Epidermal melanocyte (primary cell): ENCODE measurements around the gene LMBR1L.
"Not testable (repeated sequence)": the region's sequence is repeated elsewhere in the genome, so short reads cannot be mapped to it uniquely, and the experiment has no call there.

Experiments
- DNase-seq: peaks from one replicate; pipeline ENCODE4 v3.0.0; 2011; ENCODE audit warnings: low spot score; ENCODE audit not compliant: insufficient read length

The LMBR1L gene, protein sequence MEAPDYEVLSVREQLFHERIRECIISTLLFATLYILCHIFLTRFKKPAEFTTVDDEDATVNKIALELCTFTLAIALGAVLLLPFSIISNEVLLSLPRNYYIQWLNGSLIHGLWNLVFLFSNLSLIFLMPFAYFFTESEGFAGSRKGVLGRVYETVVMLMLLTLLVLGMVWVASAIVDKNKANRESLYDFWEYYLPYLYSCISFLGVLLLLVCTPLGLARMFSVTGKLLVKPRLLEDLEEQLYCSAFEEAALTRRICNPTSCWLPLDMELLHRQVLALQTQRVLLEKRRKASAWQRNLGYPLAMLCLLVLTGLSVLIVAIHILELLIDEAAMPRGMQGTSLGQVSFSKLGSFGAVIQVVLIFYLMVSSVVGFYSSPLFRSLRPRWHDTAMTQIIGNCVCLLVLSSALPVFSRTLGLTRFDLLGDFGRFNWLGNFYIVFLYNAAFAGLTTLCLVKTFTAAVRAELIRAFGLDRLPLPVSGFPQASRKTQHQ

DNA sequence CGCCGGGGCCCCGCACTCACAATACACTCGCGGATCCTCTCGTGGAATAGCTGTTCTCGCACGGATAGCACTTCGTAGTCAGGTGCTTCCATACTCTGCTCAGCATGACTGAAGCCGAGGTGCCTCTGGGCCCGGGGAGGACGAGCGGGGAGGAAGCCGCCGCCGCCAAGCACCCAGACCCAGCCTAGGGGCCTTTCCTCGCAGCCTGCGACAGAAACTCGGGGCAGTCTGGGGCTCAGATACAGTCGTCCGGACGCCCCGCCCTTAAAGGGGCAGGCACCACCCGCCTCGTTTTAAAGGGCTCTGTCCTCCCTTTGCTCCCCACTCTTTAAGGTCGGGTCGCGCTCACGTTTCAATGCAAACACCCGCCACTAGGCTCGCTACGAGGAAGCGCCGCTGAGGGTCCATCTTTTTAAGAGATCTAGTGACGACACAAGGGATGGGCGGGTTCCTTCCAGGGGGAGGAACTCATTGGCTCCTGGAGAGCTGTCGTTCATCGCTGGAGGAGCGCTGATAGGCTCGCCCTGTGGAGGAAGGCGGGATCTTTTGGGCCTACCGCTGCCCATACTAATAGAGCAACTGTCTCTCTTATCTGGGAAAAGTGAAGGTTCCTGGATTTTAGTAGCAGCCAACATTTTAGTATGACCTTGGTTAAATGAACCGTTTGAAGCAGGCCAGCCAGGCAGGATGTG lies at the start of gene LMBR1L:
LMBR1L (minus strand) TSS at position 384 of the 692 bp plus-strand sequence; CDS start at position 92, 292 bp downstream.
- peak; percentile 98 for DNase-seq

DNA sequence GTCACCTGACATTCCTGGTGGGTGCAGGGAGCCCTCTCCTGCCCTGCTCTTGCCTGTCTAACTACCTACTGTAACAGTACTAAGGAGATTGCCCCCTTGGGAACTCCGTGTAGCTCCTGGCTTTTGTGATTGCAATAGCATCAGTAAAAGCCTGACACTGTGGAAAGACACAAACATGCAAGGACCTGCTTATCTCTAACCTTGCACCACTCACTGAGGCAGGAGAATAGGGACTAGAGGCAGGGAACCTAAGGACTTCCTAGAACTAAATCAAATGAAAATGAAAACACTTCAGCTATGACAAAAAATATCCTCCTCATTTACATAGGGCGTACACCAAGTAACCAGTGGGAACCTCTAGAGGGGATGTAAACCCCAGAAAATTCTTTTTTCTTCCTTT lies 49.8 kb upstream of the LMBR1L start:
- DNase-seq: no peak

DNA sequence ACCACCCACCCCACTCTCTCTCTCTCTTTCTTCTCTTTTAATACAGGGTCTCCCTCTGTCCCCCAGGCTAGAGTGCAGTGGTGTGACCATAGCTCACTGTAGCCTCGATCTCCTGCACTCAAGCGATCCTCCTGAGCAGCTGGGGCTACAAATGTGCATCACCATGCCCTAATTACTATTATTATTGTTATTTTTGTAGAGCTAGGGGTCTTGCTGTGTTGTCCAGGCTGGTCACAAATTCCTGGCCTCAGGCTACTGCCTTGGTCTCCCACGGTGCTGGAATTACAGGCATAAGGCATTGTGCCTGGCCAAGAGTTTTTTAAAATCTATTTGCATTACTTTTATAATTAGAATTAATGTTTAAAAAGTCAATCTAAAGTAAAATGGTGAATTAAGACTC lies 43.6 kb upstream of the LMBR1L start:
- no peak for DNase-seq

DNA sequence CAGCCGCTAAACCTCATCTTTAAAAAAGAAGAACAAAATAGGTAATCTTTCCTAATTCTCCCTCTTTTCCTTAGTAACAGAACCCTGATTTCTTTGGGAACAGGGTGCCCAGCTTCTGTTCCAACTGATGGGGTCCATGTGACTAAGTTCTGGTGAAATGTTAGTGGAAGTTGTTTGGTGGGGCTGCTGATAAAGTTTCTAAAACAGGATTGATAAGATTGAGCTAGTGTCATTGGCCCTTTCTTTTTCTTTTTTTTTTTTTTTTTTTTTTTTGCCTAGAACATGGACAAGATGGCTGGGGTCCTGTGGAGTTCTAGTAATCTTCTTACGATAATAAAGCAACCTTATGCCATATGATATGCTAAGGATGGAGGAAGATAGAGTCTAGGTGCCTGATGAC lies 36.7 kb upstream of the LMBR1L start:
- no peak for DNase-seq

DNA sequence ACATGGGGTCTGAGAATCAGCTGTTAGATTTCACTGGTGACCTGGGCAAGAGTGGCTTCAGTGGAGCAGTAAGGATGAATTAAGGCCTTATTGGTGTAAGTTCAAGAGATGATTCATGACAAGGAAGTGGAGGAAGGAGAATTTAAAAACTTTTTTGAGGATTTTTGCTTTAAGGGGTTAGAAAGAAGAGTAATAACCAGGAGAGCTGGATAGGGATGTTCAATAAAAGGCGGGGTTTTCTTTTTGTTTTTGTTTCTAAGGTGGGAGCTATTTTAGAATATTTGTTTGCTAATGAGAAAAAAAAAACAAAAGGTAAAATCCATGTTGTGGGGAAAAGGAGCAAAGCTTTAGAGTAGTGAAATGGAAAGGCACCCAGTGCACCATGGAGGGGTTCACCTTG lies 35.8 kb upstream of the LMBR1L start:
- no peak for DNase-seq

DNA sequence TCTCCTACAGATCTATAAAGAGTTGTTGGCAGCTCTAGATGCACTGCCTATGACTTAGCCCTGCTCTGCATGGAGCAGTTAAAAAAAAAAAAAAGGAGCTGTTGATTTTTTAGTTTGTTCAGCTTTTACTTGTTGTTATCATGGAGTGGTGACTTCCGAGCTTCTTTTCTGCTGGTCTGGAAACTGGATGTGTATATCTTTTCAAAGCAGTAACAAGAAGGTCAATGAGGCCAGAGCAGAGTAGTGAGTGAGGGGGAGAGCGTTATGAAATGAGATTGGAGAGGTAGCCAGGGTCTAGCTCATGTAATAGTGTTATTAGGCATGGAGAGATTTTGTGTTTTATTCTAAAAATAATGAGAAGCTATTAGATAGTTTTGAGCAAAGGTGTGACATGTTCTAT lies 33.7 kb upstream of the LMBR1L start:
- DNase-seq: no peak

DNA sequence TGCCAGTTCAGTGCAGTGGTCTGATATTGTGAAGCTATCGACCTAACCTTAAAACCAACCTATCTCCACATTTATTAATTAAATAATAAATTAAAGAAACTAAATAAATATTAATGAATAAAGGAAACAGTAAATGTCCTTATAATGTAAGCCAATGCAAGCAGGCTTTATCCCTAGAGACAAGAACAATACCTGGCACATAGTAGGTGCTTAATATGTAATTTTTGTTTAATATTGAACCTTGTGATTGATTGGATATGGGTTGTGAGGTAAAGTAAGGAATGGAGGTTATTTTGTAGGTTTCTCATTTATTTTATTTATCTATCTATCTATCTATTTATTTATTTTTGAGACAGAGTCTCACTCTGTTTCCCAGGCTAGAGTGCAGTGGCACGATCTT lies 28.4 kb upstream of the LMBR1L start:
- no peak for DNase-seq

DNA sequence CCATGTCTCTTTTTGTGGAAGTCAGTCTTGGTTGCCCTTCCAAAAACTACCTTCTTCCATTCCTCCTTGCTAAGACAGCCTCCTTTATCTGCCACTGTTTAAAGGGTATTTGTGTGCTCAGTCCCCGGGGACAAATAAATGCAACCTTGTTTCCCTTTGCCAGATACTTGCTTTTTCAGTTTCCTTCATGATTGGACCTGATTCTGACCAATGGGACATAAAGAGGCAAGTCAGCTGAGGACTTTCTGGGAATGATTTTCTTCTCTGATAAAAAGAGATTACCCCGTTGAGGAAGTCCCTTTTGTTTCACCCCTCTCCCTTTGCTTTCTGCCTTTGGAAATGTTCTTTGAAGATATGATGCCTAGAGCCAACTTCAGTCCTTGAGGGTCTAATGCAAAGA lies 27.9 kb upstream of the LMBR1L start:
- no peak for DNase-seq

DNA sequence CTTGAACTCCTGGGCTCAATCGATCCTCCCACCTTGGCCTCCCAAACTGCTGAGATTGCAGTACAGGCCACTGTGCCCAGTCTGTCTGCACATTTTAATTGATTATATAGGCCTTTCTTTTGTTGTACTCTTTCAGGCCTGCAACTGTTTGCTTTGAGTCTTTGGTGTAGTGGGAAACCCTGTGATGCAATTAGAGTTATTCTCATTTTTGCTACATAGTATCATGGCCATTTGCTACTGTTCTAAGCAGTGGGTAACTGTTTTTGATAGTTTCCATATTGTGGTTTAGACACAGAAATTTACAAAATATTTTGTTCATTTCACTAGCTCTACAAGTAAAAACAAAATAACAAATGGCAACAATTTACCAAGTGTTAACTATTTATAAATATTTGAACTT lies 26.8 kb upstream of the LMBR1L start:
- no peak for DNase-seq

DNA sequence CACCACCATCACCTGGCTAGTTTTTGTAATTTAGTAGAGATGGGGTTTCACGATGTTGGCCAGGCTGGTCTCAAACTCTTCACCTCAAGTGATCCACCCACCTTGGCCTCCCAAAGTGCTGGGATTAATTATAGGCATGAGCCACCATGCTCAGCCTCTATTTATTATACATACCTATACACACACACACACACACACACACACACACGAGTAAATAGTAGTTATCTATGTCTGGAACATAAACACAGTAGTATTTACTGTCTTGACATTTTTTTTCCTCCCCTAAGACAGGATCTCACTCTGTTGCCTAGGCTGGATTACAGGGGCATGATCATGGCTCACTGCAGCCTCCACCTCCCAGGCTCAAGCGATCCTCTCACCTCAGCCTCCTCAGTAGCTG lies 26.4 kb upstream of the LMBR1L start:
- not testable (repeated sequence) for DNase-seq

DNA sequence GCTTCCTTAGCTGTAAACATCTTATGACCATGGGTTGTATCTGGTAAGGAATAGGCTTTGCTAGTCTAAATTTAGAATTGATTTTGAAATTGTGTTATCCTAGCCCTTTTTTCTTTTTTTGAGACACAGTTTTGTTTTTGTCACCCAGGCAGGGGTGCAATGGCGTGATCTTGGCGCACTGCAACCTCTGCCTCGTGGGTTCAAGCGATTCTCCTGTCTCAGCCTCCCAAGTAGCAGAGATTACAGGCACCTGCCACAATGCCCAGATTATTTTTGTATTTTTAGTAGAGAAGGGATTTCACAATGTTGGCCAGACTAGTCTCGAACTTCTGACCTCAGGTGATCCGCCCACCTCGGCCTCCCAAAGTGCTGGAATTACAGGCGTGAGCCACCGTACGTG lies 22.9 kb upstream of the LMBR1L start:
- no peak for DNase-seq

DNA sequence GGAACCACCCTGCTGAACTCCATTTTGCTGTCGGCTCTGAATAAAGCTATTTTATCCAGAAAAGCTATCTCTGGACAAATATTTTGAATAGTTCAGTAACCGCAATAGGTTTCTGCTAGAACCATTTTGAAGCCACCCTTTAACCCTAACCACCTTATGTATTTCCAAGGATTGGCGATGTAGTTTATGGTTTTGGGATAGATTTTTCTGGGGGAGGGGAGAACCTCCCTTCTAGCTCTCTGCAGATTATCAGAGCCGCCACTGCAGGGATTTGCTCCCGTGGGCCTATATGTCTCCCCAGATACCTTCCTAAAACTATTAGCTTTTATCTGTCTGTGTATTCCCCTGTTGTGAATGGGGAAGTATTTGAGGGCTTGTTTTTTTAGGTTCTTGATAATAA lies 22.4 kb upstream of the LMBR1L start:
- DNase-seq: no peak

DNA sequence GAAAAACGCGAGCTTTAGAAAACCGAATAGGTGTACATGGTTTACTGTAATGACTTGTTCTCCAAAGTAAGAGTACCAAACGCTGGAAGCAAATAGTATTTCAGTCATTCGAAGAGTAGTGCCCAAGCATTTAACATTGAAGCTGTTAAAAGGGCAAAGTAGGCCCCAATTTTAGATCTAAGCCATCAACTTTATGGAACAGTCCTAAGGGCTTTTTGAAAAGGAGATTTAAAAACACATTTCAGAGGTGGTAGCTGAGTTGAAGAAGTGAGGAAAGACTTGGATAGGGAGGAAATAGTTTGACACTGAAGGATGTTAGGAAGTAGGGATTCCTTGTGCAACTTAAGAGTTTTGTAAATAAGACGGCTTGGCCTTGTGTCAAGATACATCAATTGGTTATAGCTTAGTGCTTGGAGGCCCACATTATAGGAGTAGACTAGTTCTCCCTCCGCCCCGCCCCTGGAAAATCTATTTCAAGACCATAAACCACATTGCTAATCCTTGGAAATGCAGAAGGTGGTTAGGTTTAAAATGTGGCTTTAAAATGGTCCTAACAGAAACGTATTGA lies 21.3 kb upstream of the LMBR1L start:
- no peak for DNase-seq

DNA sequence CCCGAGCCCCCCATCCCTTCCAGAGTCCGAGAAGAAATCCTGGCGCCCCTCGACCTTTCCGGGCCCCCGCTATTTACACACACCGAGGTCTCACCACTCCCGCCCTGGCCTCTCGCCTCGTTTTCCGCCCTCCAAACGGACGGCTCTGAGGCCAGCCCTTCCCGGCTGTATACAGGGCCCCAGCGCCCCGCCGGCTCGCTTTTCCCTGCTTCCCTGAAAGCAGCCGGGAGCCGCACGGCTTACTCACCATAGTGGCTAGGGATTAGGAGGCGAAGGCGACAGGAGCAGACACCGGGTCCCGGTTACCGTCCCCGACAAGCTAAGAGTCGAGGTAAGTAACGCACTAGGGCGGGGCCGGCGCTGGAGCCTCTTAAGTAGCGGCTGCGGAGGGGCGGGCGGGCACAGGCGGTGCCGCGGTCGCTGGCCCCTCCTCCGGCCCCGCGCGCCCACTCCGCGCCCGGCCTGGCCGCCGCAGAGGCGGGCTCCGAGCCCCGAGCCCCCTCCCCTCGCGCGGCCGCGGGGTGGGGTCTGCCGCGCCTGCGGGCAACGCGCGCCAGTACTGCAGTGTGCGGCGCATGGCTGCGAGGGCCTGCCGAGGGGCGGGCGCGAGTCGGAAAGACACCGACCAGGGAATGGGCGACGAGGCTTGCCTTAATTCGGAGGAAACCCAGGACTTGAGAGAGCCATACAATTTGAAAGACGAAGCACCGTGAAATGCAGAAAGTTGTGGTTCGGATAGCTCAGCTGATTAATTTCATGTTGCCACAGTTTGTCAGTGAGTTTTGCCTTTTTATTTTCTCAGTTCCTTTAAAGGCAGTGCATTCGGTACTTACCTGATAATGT lies 20.6 kb upstream of the LMBR1L start, which contains the start of gene TUBA1B:
TUBA1B (minus strand) TSS at position 345 of the 843 bp plus-strand sequence; CDS start at position 250, 95 bp downstream.
- peak; percentile 79 for DNase-seq

DNA sequence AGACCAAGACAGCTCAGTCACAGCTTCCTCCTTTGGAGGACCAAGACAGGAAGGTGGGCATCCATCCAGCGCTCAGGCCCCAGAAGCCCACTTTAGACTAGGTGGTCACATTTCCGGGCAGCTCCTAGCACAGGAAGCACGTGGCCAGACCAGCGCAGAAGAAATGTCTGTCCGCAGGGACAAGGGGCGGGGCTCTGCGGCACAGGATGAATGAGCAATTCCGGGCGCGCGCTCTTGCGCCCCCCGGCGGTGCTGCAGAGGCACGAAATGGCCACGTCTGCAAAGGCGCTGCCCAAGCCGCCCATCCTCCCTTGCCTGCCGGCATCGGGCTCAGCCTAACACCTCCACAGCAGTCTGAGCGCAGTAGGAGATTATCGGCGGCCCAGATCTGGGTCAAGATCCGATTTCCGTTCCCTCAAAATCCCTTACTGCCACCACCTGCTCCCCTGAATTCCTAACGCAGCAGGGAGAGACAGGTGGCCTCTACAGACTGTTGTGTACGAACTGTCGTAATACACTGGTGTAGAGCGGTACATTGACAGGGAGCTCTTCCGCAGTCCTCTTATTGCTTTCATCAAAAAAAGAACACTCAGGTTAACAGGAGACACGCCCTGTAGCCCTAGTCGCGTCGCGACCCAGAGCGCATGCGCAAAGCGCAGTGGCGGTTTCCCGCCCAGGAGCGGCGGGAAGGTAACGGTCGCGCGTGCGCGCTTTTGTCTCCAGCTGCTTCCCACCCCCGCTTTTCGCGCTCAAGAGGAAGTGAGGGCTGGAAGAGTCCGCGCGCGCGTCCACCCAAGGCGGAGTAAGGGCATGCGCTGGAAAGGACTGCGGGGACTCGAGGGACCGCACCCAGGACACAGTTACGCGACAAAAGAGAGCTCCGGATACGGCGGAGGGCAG lies 19.8 kb upstream of the LMBR1L start:
- DNase-seq: peak; percentile 90

DNA sequence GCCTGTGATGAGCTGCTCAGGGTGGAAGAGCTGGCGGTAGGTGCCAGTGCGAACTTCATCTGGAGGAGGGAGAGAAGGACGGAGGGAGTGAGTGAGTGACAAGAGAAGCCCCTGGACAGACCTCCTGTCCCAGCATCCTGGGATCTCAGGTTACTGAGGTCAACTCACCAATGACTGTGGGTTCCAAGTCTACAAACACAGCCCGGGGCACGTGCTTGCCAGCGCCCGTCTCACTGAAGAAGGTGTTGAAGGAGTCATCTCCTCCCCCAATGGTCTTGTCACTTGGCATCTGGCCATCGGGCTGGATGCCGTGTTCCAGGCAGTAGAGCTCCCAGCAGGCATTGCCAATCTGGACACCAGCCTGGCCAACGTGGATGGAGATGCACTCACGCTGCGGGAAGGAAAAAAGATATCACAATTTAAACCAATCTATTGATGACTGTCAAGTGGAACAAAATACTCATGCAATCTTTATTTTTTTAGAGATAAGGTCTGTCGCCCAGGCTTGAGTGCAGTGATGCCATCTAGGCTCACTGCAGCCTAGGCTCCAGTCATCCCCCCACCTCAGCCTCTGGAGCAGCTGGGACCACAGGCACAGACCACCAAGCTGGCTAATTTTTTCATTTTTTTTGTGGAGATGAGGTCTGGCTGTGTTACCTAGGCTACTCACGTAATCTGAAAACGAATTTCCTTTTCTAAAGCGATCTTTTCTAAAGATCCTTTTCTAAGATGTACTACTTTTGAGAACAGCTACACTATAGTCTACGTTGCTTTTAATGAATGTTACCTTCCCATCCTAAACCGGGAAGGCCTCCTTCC lies 18.9 kb upstream of the LMBR1L start:
- DNase-seq: no peak

DNA sequence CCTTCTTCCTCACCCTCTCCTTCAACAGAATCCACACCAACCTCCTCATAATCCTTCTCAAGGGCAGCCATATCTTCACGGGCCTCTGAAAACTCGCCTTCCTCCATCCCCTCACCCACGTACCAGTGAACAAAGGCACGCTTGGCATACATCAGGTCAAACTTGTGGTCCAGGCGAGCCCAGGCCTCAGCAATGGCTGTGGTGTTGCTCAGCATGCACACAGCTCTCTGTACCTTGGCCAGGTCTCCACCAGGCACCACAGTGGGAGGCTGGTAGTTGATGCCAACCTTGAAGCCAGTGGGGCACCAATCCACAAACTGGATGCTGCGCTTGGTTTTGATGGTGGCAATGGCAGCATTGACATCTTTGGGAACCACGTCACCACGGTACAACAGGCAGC lies 17.3 kb upstream of the LMBR1L start:
- not testable (repeated sequence) for DNase-seq

DNA sequence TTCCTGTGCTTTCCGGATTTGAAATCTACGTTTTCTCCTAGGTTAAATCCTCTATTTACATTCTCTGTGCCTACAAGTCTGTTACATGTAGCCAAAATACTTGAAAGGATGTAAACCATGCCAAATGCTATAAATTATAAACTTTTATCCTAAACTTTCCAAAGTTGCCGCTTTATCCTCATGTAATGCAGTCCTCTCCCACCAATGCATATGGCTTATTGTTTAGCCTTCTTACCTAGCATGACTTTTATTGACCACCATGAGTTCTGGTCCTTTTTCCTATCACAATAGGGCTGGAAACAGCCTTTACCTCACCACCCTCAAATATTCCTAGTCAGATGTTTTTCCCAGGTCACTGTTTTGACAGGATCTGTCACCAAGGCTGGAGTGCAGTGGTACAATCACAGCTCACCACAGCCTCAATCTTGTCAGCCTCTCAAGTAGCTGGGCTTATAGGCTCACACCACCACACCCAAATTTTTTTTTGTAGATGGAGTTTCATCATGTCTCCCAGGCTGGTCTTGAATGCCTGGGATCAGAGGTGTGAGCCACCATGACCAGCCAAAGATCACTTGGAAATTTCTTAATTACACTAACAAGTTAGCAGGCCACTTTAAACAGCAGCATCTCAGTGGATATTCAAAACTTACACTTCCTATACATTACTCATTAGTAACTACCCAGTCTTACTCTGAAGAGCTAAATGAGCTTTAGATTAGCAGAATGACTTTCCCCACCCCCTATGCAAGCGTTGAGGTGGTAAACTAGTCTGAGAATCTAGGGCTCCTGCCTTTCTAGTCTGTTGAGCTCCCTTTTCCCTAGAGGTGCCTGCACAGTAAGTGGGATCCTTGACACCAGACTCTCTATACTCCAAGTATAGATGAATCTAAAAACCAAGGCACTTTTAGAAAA lies 16.5 kb upstream of the LMBR1L start:
- no peak for DNase-seq
